Colon (tissue), 2 donors: ENCODE measurements around the gene POLR2J3.
"Not testable (repeated sequence)": the region's sequence is repeated elsewhere in the genome, so short reads cannot be mapped to it uniquely, and the experiment has no call there.

Source experiments
- FAIRE-seq: peaks from 2 replicates; lab custom pipeline; 2012; peaks lifted over from hg19 to GRCh38; lab: Jason Lieb, UNC
- donor health status: control.
- donor health status: control.

The POLR2J3 gene

DNA sequence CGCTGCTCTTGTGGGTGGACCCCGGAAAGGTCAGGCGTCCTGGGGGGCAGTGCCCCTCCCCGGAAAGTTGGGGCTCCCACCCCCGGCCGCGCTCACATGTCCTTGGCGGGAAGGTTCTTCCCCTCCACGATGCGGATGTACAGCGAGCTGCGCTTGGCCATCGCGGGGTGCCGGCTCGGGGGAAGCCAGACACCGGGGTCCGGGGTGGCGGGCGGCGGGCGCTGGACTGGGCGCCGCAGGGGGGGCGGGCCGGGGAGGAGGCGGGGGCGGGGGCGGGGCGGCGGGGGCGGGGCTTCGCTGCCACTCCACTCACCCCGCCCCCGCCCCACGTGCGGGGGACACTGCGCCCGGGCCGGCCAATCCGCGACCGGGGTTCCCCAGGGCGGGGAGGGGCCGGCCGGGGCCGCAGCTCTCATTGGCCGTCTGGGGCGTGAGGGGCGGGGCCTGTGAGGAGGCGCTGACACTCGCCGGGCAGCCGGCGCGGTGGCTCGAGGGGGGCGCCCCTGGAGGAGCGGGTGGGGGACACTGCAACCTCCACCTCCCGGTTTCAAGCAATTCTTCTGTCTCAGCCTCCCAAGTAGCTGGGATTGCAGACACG is 54.7 kb downstream of the POLR2J3 start, which contains the start of gene RASA4B:
Gene RASA4B (minus strand): TSS at position 228 of the 598 bp plus-strand sequence. CDS start 67 bp downstream, at position 161.
- FAIRE-seq: not testable (repeated sequence)
